ENCODE results near the gene CDH2.

The CDH2 gene

DNA sequence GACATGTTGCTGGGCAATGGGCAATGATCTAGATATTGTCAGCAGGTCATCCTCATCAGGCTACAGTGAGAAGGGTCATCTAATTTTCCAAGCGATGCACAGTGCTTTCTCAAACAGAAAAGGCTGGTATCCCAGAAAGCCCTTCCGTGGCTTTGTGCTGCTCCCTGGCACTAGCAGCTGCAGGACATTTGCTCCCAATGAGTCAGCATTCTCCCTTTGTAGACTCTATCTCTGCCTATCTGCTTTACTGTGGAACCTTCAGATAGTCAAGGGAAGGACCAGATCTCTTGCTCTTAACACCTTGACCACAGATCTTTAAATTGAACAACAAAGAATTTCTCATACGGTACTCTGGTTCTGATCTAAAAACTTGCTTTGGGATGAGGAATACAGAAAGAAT lies 101.4 kb downstream of the CDH2 start:
- Mint-ChIP-seq H3K9me3 (peaks cover 8% of the 10 kb centered on the region), H3K27ac (no peak overlapping the region), H3K4me3 (no peak overlapping the region), H3K27me3 (ENCODE audit: low read depth) (no peaks in the 10 kb centered on the region), H3K36me3 (ENCODE audit: low read depth) (no peaks in the 10 kb centered on the region), H3K4me1 (ENCODE audit: low read depth) (no peaks in the 10 kb centered on the region)
- no peak for DNase-seq (ENCODE audit: low spot score)

DNA sequence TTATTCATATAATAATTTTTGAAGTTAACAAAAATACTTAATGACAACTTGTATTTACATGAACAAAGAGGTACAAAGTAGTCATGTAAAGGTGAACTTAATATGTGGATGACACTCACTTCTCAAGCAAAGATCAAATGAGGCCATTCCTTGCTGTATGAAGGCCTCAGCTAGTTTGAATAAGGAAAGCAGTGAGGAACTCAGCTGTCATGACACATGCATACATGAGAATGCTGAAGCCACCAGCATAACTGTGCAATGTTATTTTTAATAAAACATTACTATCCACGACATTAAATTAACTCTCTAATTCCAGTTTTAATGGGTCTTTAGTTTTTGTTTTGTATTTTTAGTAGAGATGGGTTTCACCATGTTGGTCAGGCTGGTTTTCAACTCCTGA lies 102.9 kb downstream of the CDH2 start:
- no peak overlapping the region for H3K4me3 Mint-ChIP-seq
- no peaks in the 10 kb centered on the region for H3K27me3 Mint-ChIP-seq (ENCODE audit: low read depth)
- no peak overlapping the region for H3K27ac Mint-ChIP-seq
- peaks cover 12% of the 10 kb centered on the region for H3K9me3 Mint-ChIP-seq
- DNase-seq (ENCODE audit: low spot score): no peak
- H3K36me3 Mint-ChIP-seq (ENCODE audit: low read depth): no peaks in the 10 kb centered on the region
- H3K4me1 Mint-ChIP-seq (ENCODE audit: low read depth): no peaks in the 10 kb centered on the region

DNA sequence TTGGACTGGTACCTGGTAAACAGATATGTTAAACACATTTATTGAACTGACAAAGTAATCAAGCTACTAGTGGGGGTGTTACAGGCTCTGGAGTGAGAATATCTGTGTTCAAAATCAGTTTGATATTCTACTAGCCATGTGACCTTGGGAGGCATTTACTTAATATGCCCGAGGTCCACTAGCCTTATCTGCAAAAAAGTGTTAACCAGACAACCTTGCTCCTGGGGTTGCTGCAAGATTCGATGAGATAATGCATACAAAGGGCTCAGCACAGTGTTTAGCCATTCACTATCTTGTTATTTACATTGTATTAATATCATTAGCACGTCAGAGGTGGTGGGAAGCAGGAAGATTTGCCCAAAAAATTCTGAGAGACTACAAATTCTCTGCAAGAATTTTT lies 103.3 kb downstream of the CDH2 start:
- no peak overlapping the region for H3K4me3 Mint-ChIP-seq
- peaks cover 12% of the 10 kb centered on the region for H3K9me3 Mint-ChIP-seq
- no peaks in the 10 kb centered on the region for H3K27me3 Mint-ChIP-seq (ENCODE audit: low read depth)
- DNase-seq (ENCODE audit: low spot score): no peak
- H3K4me1 Mint-ChIP-seq (ENCODE audit: low read depth): no peaks in the 10 kb centered on the region
- no peaks in the 10 kb centered on the region for H3K36me3 Mint-ChIP-seq (ENCODE audit: low read depth)
- no peak overlapping the region for H3K27ac Mint-ChIP-seq

DNA sequence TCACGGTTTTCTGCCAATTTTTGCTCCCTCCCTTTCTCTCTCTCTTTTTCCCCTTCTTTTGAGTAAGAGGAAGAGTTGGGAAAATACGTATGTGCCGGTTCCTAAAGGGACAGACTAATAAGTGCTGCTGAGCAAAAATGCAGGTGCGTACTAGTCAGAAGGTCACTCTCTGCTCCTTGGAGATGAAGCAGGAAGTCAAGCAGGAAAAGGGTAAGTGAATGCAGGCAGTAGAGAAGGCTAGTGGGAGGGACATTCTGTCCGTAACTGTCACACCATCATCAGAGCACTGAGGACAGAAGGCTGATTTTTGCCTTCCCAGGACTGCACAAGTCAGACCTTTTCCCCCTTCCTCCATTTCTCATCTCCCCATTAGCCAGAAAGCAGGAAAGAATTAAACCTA lies 105.7 kb downstream of the CDH2 start:
- Mint-ChIP-seq H3K4me3 (no peak overlapping the region), H3K27ac (no peak overlapping the region), H3K4me1 (ENCODE audit: low read depth) (no peaks in the 10 kb centered on the region), H3K36me3 (ENCODE audit: low read depth) (no peaks in the 10 kb centered on the region), H3K9me3 (peaks cover 21% of the 10 kb centered on the region), H3K27me3 (ENCODE audit: low read depth) (no peaks in the 10 kb centered on the region)
- no peak for DNase-seq (ENCODE audit: low spot score)

DNA sequence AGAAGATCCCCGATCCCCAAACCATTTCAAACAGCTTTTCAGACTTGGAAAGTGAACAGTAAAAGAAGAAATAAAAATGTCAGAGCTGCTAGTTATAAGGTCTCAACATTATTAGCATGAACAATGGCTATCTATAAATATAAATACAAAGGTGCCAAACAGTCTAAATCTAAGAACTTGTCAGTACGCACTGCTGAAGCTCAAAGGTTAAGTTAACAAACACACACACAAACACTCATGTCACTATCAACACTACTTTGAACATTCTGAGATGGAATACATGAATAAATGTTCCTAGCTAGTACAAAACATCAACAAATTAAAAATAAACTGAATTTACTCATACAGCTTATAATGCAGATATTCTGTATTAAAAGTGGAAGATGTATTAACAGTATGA lies 108.7 kb downstream of the CDH2 start:
- no peaks in the 10 kb centered on the region for H3K4me1 Mint-ChIP-seq (ENCODE audit: low read depth)
- no peaks in the 10 kb centered on the region for H3K36me3 Mint-ChIP-seq (ENCODE audit: low read depth)
- H3K9me3 Mint-ChIP-seq: peaks cover 33% of the 10 kb centered on the region
- no peak for DNase-seq (ENCODE audit: low spot score)
- H3K27me3 Mint-ChIP-seq (ENCODE audit: low read depth): no peaks in the 10 kb centered on the region
- H3K27ac Mint-ChIP-seq: no peak overlapping the region
- H3K4me3 Mint-ChIP-seq: no peak overlapping the region

DNA sequence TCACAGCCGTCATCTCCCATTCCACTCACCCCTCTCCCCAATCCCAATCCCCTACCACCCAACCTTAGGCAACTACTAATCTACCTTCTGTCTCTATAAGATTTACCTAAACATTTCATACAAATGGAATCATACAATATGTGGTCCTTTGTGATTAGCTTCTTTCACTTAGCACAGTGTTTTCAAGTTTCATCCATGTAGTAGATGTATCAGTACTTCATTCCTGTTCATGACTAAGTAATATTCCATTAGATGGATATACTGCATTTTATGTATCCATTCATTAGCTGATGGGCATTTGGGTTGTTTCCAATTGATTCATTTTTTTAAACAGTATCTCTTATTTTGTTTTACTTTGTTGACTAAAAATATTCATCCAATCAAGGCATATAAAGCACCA lies 109.6 kb downstream of the CDH2 start:
- H3K36me3 Mint-ChIP-seq (ENCODE audit: low read depth): no peaks in the 10 kb centered on the region
- peaks cover 32% of the 10 kb centered on the region for H3K9me3 Mint-ChIP-seq
- H3K27me3 Mint-ChIP-seq (ENCODE audit: low read depth): no peaks in the 10 kb centered on the region
- no peaks in the 10 kb centered on the region for H3K4me1 Mint-ChIP-seq (ENCODE audit: low read depth)
- no peak for DNase-seq (ENCODE audit: low spot score)
- no peak overlapping the region for H3K4me3 Mint-ChIP-seq
- H3K27ac Mint-ChIP-seq: no peak overlapping the region

DNA sequence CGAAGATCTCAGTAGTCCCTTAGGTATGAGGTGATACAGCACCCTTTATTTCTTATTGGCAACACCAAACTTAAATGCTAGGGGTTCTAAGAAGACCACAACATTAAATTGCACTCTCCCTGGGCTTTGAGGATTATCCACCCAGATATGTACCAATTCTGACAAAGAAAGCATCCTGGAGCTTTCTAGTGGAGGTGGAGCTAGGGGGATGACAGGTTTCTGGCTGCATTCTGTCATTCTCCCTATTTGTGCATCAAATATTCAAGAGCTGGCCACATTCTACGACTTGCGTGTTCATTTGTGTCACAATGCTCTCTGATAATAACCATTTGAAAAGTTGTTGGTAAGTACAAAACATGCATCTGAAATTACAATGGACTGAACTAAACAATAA lies 111.1 kb downstream of the CDH2 start:
- Mint-ChIP-seq H3K4me3 (no peak overlapping the region), H3K27ac (no peak overlapping the region), H3K9me3 (peaks cover 37% of the 10 kb centered on the region), H3K27me3 (ENCODE audit: low read depth) (no peaks in the 10 kb centered on the region), H3K36me3 (ENCODE audit: low read depth) (no peaks in the 10 kb centered on the region), H3K4me1 (ENCODE audit: low read depth) (no peaks in the 10 kb centered on the region)
- no peak for DNase-seq (ENCODE audit: low spot score)

DNA sequence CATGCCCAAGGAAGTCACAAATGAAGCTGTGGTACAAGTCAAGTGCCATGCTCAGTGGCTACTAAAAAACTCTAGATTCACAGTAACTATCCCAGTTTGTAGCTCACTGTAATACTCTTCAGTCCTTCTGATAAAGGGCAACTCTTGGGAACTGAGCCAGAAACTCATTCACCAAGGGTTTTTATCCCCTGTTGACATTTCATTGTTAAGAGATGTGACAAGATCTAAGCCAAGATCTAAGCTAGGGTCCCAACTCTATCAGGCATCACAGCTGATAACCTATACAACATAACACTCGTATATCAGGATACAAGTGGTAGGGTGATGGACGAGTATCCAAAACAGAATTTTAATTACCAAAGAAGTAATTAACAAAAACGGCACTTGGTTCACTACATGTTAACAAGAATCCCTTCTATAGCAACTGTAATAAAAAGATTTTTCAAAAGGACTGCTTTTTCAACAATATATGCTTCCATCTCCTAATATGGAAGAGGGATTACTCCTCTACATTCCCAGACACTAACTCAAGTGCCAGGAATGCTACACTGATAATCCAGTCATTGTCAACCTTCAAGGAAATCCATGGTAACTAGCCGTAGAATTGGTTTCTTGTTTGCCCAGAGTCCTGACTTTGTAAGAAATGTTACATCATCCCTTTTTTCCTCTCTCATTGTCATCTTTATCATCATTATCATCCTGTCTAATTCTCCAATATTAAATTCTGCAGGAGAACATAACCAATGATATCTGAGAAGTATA lies 111.7 kb downstream of the CDH2 start:
- peaks cover 37% of the 10 kb centered on the region for H3K9me3 Mint-ChIP-seq
- no peak overlapping the region for H3K4me3 Mint-ChIP-seq
- no peaks in the 10 kb centered on the region for H3K27me3 Mint-ChIP-seq (ENCODE audit: low read depth)
- H3K27ac Mint-ChIP-seq: no peak overlapping the region
- no peaks in the 10 kb centered on the region for H3K4me1 Mint-ChIP-seq (ENCODE audit: low read depth)
- no peak for DNase-seq (ENCODE audit: low spot score)
- no peaks in the 10 kb centered on the region for H3K36me3 Mint-ChIP-seq (ENCODE audit: low read depth)

DNA sequence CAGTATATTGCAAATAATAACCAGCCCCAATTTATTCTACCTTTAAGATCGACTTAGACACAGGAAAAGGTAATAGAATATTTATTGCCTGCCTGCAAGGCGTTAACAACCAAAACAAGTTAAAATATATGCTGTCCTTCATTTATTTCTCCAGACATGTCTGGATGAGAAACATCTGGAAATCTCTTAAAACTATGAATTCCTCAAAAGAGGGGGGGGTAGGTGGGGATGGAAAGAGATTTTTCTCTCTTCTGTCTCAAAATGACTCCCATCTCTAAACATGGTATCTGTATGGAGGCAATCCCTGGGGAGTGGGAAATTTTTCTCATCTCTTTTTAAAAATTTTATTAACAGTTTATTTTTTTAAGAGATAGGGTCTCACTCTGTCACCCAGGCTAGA lies 113.0 kb downstream of the CDH2 start:
- Mint-ChIP-seq H3K4me3 (no peak overlapping the region), H3K27me3 (ENCODE audit: low read depth) (no peaks in the 10 kb centered on the region), H3K9me3 (peaks cover 42% of the 10 kb centered on the region), H3K36me3 (ENCODE audit: low read depth) (no peaks in the 10 kb centered on the region), H3K27ac (no peak overlapping the region), H3K4me1 (ENCODE audit: low read depth) (no peaks in the 10 kb centered on the region)
- no peak for DNase-seq (ENCODE audit: low spot score)

DNA sequence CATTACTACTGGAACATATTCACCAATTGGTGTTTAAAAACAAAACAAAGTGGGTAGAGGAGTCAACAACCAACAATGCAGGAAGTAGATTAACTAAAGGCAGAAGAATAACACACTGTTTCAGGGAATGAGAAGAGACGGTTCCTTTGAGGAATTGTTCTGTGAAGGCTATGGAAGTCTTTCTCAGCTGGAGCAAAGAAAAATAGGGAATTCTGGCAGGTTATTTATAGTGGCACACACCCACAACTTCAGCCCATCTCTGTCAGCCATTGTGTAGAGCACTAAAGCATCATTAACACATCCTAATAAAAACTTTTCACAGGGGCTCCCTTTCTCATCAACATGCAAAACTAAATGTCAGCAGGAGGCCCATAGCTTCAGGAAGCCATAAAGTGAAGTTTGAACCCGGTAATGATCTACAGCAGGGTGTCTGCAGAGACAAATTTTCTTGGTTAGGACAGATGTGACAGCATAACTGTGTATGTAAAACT lies 113.6 kb downstream of the CDH2 start:
- Mint-ChIP-seq H3K27ac (no peak overlapping the region), H3K36me3 (ENCODE audit: low read depth) (no peaks in the 10 kb centered on the region), H3K4me1 (ENCODE audit: low read depth) (no peaks in the 10 kb centered on the region), H3K9me3 (peaks cover 42% of the 10 kb centered on the region), H3K27me3 (ENCODE audit: low read depth) (no peaks in the 10 kb centered on the region), H3K4me3 (no peak overlapping the region)
- no peak for DNase-seq (ENCODE audit: low spot score)

DNA sequence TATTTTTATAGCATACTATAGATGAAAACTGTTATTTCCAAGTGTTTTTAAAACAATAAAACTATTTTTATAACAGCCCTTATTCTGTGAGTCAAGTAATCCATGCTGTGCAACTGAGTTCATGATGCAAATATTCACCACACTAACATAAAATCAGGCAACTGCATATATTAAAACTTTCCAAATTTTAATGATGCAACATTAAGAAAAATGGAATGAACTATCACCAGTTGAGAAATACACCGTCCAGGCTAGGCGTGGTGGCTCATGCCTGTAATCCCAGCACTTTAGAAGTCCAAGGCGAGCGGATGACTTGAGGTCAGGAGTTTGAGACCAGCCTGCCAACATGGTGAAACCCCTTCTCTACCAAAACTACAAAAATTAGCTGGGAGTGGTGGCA lies 114.5 kb downstream of the CDH2 start:
- no peaks in the 10 kb centered on the region for H3K4me1 Mint-ChIP-seq (ENCODE audit: low read depth)
- peaks cover 46% of the 10 kb centered on the region for H3K9me3 Mint-ChIP-seq
- H3K36me3 Mint-ChIP-seq (ENCODE audit: low read depth): no peaks in the 10 kb centered on the region
- DNase-seq (ENCODE audit: low spot score): no peak
- H3K27ac Mint-ChIP-seq: no peak overlapping the region
- H3K27me3 Mint-ChIP-seq (ENCODE audit: low read depth): no peaks in the 10 kb centered on the region
- no peak overlapping the region for H3K4me3 Mint-ChIP-seq

DNA sequence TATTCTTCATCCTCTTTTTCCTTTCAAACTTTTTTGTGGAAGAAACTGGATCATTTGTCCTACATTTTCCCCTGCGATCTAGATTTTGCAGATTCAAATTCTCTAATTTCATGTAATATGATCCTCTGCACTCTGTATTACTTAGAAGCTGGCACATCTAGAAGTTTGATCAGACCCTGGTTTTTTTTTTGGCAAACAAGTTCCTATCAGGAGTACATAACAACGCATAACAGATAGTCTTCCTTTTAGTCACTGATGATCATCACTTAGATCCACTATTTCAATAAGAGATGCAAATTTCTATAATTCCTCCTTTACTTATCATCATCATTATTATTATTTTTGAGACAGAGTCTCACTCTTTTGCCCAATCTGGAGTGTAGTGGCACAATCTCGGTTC lies 117.1 kb downstream of the CDH2 start:
- no peak for DNase-seq (ENCODE audit: low spot score)
- H3K36me3 Mint-ChIP-seq (ENCODE audit: low read depth): no peaks in the 10 kb centered on the region
- H3K4me3 Mint-ChIP-seq: no peak overlapping the region
- no peak overlapping the region for H3K27ac Mint-ChIP-seq
- H3K27me3 Mint-ChIP-seq (ENCODE audit: low read depth): no peaks in the 10 kb centered on the region
- H3K4me1 Mint-ChIP-seq (ENCODE audit: low read depth): no peaks in the 10 kb centered on the region
- H3K9me3 Mint-ChIP-seq: peaks cover 40% of the 10 kb centered on the region

DNA sequence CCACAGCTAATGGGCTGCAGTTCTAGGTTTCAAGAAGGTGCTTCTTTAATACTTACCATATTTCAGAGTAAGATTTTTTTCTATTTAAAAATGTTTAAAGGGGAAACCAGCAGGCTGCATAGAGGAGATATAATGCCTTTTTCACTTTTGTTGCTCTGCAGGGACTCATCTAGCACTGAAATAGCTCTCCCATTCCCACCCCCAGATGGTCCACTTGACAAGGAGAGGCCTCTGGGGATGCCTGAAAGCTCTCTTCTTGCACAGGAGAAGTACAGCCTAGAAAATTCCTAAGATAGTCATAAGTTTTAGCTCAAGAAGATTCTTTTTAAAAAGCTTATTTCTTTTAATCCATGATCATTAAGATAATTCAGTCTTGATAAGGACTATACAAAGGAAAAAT lies 126.4 kb downstream of the CDH2 start:
- H3K9me3 Mint-ChIP-seq: peaks cover 4% of the 10 kb centered on the region
- H3K36me3 Mint-ChIP-seq (ENCODE audit: low read depth): no peaks in the 10 kb centered on the region
- no peak overlapping the region for H3K4me3 Mint-ChIP-seq
- no peak for DNase-seq (ENCODE audit: low spot score)
- H3K27me3 Mint-ChIP-seq (ENCODE audit: low read depth): no peaks in the 10 kb centered on the region
- H3K4me1 Mint-ChIP-seq (ENCODE audit: low read depth): no peaks in the 10 kb centered on the region
- H3K27ac Mint-ChIP-seq: no peak overlapping the region

DNA sequence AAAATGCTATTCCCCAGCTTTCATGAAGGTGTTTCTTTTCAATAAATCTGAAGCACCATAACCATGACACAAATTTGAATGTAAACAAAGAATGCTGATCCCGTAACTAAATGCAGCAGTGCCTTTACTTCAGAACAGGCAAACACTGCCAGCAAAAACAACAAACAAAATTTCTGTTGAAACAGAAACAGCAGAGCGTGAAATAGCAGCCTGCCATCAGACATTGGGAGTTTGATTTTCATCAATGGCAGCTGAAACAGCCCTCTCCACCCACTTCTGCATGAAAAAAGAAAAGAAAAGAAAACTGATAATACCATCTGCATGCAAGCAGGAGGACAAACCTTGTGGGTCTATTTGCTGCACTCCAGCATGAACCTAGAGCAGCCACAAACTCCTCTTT lies 128.3 kb downstream of the CDH2 start:
- Mint-ChIP-seq H3K4me1 (ENCODE audit: low read depth) (no peaks in the 10 kb centered on the region), H3K4me3 (no peak overlapping the region), H3K27ac (no peak overlapping the region), H3K9me3 (peaks cover 3% of the 10 kb centered on the region), H3K36me3 (ENCODE audit: low read depth) (no peaks in the 10 kb centered on the region), H3K27me3 (ENCODE audit: low read depth) (no peaks in the 10 kb centered on the region)
- no peak for DNase-seq (ENCODE audit: low spot score)

DNA sequence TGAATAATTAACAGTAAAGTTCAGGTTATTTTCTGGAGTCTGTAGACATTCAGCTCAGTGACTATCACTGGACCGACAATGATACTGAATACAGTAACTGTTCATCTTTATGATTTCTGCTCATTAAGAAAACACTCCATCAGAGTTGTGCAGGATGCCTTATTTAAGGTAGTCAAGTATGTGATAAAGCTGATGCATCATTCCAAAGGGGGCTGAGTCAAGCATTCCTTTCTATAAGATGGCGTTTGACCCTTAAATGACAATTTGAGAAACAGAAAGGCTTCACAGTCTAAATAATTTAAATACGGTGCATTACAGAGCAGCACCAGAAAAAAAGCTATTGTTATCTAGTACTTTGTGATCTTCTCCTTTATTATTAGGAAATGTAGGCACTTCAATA lies 131.1 kb downstream of the CDH2 start:
- Mint-ChIP-seq H3K27ac (no peak overlapping the region), H3K36me3 (ENCODE audit: low read depth) (no peaks in the 10 kb centered on the region), H3K27me3 (ENCODE audit: low read depth) (no peaks in the 10 kb centered on the region), H3K4me3 (no peak overlapping the region), H3K9me3 (peaks cover 3% of the 10 kb centered on the region), H3K4me1 (ENCODE audit: low read depth) (no peaks in the 10 kb centered on the region)
- no peak for DNase-seq (ENCODE audit: low spot score)
